GM18867 (cell line): ENCODE results near the gene CUTC.
"Not testable (repeated sequence)": the region's sequence is repeated elsewhere in the genome, so short reads cannot be mapped to it uniquely, and the experiment has no call there.

Source experiments
- ATAC-seq: cut with Tn5 transposase; IDR thresholded peaks from one replicate; pipeline ENCODE4 v1.9.1; 2021; ENCODE audit warnings: mild to moderate bottlenecking, moderate library complexity; ENCODE audit not compliant: unreplicated experiment

Gene CUTC

GRCh38 chr10:99732033-99732842, at the start of gene CUTC, which contains the start of gene COX15:
Gene CUTC, plus strand, starts transcription at chr10:99732234. Its CDS starts 115 bp downstream, at chr10:99732349.
Gene COX15, minus strand, starts transcription at chr10:99732127. Its CDS starts 78 bp downstream, at chr10:99732049.
- peak; percentile 84 for ATAC-seq

GRCh38 chr10:99682752-99683151, 49.3 kb upstream of the CUTC start:
- ATAC-seq: no peak

- ATAC-seq: peak; percentile 57
Observed at GRCh38 chr10:99685597-99685967, 46.5 kb upstream of the CUTC start.

GRCh38 chr10:99689461-99689860, 42.6 kb upstream of the CUTC start:
- ATAC-seq: no peak

- ATAC-seq: no peak
Observed at GRCh38 chr10:99693933-99694583, 38.0 kb upstream of the CUTC start.

GRCh38 chr10:99695761-99696160, 36.3 kb upstream of the CUTC start:
- no peak for ATAC-seq

GRCh38 chr10:99698504-99699080, 33.4 kb upstream of the CUTC start:
- ATAC-seq: no peak

GRCh38 chr10:99700649-99701048, 31.4 kb upstream of the CUTC start:
- ATAC-seq: no peak

GRCh38 chr10:99708428-99709012, 23.5 kb upstream of the CUTC start:
- ATAC-seq: no peak

GRCh38 chr10:99709480-99710229, 22.4 kb upstream of the CUTC start:
- ATAC-seq: peak; percentile 84

GRCh38 chr10:99711129-99711719, 20.8 kb upstream of the CUTC start:
- peak; percentile 41 for ATAC-seq

GRCh38 chr10:99714446-99714845, 17.6 kb upstream of the CUTC start:
- no peak for ATAC-seq

GRCh38 chr10:99720387-99720786, 11.6 kb upstream of the CUTC start:
- no peak for ATAC-seq

- ATAC-seq: no peak
Observed at GRCh38 chr10:99730026-99730425, 2.0 kb upstream of the CUTC start.

- ATAC-seq: no peak
Observed at GRCh38 chr10:99731306-99732032, 565 bp upstream of the CUTC start.

- ATAC-seq: no peak
Observed at GRCh38 chr10:99733366-99733765, 1.3 kb downstream of the CUTC start.

- not testable (repeated sequence) for ATAC-seq
Observed at GRCh38 chr10:99734111-99734510, 2.1 kb downstream of the CUTC start.

- no peak for ATAC-seq
Observed at GRCh38 chr10:99740260-99740659, 8.2 kb downstream of the CUTC start.

GRCh38 chr10:99740933-99741559, 9.0 kb downstream of the CUTC start:
- ATAC-seq: no peak
